ENCODE data around the gene TXNDC11. TPM values are rescaled to one million over a fixed set of nuclear protein-coding genes. Genes with fewer than 3 reads are reported as not detected.

TXNDC11 gene
- total RNA-seq, 1 donor from 2014 or later, result 26.7 TPM

DNA sequence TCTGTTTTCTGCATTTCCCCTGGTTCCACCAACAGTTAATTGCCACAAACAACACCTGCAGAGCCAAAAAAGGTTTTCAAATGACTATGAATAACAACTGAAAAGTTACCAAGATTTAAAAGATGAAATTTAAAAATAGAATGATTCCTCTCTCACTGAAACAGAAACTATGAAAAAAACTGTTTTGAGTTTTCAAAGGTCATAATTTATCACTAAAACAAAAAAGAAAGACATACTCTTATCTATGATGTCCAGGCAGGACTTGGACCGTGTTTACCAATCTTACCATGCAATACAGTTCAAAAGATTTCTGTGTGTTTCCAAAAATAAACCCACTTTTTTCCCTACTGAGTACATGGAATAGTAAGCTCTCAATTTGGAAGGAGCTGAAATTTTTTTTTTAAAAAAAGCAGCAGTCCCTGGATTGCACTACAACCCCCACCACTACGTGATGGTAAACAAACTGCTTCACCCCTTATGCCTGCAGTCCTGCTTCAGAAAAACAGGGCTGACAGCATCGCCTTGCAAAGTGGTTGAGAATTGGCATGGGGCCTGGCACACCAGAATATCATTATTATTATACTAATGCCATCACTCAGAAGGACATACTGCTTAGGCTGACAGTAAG, 8.5 kb downstream of the TXNDC11 start:
- Mint-ChIP-seq H3K27me3 (no peaks in the 10 kb centered on the region), H3K4me3 (no peak overlapping the region), H3K27ac (no peak overlapping the region), H3K36me3 (peaks cover 32% of the 10 kb centered on the region), H3K9me3 (no peaks in the 10 kb centered on the region), H3K4me1 (ENCODE audit: unreplicated experiment) (peaks cover 12% of the 10 kb centered on the region)
- DNase-seq (ENCODE audit: extremely low spot score, unreplicated experiment), result no peak
- TF ChIP-seq CTCF (conservative IDR thresholded peaks at IDR 0.05), result no peak

- H3K4me3 Mint-ChIP-seq, result no peak overlapping the region
- no peak overlapping the region for H3K27ac Mint-ChIP-seq
- H3K9me3 Mint-ChIP-seq, result no peaks in the 10 kb centered on the region
- peaks cover 25% of the 10 kb centered on the region for H3K36me3 Mint-ChIP-seq
- H3K4me1 Mint-ChIP-seq (ENCODE audit: unreplicated experiment), result no peaks in the 10 kb centered on the region
- no peak for DNase-seq (ENCODE audit: extremely low spot score, unreplicated experiment)
- H3K27me3 Mint-ChIP-seq, result no peaks in the 10 kb centered on the region
- no peak for TF ChIP-seq CTCF (conservative IDR thresholded peaks at IDR 0.05)
Measured at GRCh38 chr16:11731222-11731621, 11.4 kb downstream of the TXNDC11 start.

DNA sequence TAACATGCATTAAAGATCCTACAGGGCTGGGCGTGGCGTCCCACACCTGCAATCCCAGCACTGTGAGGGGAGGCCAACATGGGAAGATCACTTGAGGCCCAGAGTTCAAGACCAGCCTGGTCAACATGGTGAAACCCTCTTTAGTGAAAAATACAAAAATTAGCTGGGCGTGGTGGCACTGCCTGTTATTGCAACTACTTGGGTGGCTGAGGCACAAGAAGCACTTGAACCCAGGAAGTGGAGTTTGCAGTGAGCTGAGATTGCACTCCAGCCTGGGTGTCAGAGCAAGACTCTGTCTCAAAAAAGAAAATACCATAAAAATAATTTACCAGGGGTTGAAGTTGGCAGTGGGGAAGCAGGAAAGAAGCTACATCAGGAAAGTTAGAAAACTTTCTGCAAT, 12.9 kb downstream of the TXNDC11 start:
- no peaks in the 10 kb centered on the region for H3K9me3 Mint-ChIP-seq
- no peak overlapping the region for H3K4me3 Mint-ChIP-seq
- no peak for TF ChIP-seq CTCF (conservative IDR thresholded peaks at IDR 0.05)
- no peaks in the 10 kb centered on the region for H3K27me3 Mint-ChIP-seq
- H3K36me3 Mint-ChIP-seq, result peaks cover 25% of the 10 kb centered on the region
- H3K4me1 Mint-ChIP-seq (ENCODE audit: unreplicated experiment), result no peaks in the 10 kb centered on the region
- DNase-seq (ENCODE audit: extremely low spot score, unreplicated experiment), result no peak
- no peak overlapping the region for H3K27ac Mint-ChIP-seq

DNA sequence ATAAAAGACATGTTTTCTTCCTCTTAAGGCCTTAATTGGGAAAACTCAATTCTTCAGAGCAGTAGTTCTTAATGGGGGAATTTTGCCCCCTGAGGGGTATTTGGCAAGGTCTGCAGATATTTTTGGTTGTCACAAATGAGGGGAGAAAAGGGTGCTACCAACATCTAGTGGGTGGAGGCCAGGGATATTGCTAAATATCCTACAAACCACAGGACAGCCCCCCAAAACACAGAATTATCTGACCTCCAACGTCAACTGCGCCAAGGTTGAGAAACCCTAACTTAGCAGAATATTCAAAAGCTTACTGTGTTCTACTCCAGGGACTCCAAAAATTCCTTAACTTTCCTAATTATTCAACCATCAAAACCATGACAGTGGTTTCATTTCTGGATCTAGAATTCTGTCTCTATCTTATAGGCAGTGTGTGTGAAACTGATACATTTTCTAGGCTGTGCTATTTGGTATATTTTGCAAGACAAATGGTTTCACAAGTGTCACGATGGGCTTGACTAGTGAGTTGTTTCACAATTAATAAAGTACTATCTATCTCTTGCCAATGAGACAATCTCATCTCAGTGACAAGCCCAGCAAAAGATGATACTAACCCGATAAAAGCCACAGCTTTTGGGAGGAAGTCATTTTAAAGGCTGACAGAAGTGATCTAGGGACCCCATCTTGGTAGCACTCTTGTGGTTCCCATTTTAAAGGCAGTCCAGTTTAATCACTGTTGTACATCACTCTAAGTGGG, 14.7 kb downstream of the TXNDC11 start:
- Mint-ChIP-seq H3K27ac (no peak overlapping the region), H3K9me3 (no peaks in the 10 kb centered on the region), H3K4me1 (ENCODE audit: unreplicated experiment) (no peaks in the 10 kb centered on the region), H3K4me3 (no peak overlapping the region), H3K27me3 (no peaks in the 10 kb centered on the region), H3K36me3 (peaks cover 29% of the 10 kb centered on the region)
- no peak for TF ChIP-seq CTCF (conservative IDR thresholded peaks at IDR 0.05)
- no peak for DNase-seq (ENCODE audit: extremely low spot score, unreplicated experiment)

- no peaks in the 10 kb centered on the region for H3K27me3 Mint-ChIP-seq
- no peak overlapping the region for H3K4me3 Mint-ChIP-seq
- DNase-seq (ENCODE audit: extremely low spot score, unreplicated experiment), result no peak
- H3K4me1 Mint-ChIP-seq (ENCODE audit: unreplicated experiment), result peaks cover 6% of the 10 kb centered on the region
- no peak for TF ChIP-seq CTCF (conservative IDR thresholded peaks at IDR 0.05)
- no peaks in the 10 kb centered on the region for H3K9me3 Mint-ChIP-seq
- no peak overlapping the region for H3K27ac Mint-ChIP-seq
- H3K36me3 Mint-ChIP-seq, result peaks cover 31% of the 10 kb centered on the region
Measured at GRCh38 chr16:11726008-11726407, 16.6 kb downstream of the TXNDC11 start.

All from type B pancreatic cell (in vitro differentiated cells).